Measurements from ENCODE around the gene DAB2IP.

DNA sequence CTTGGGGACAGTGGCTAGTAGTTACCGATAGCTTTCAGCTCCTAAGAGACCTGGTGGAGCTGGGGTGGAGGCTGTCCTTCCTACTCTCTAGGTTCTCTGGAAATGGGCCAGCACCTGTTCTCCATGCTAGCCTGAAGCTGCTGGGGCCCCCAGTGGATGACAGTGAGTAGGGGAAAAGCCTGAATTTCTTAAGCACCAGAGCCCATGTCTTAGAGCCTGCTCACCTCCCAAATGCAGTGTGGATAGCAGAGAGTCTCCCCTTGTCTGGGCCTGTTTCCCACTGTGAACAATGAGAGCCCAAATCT, 105.8 kb downstream of the DAB2IP start:
- TF ChIP-seq EZH2phosphoT487 (conservative IDR thresholded peaks at IDR 0.05; ENCODE audit: low read length): no peak
- TF ChIP-seq, protein P1, sequence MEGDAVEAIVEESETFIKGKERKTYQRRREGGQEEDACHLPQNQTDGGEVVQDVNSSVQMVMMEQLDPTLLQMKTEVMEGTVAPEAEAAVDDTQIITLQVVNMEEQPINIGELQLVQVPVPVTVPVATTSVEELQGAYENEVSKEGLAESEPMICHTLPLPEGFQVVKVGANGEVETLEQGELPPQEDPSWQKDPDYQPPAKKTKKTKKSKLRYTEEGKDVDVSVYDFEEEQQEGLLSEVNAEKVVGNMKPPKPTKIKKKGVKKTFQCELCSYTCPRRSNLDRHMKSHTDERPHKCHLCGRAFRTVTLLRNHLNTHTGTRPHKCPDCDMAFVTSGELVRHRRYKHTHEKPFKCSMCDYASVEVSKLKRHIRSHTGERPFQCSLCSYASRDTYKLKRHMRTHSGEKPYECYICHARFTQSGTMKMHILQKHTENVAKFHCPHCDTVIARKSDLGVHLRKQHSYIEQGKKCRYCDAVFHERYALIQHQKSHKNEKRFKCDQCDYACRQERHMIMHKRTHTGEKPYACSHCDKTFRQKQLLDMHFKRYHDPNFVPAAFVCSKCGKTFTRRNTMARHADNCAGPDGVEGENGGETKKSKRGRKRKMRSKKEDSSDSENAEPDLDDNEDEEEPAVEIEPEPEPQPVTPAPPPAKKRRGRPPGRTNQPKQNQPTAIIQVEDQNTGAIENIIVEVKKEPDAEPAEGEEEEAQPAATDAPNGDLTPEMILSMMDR (IDR thresholded peaks at IDR 0.05; ENCODE audit: insufficient read depth, low read length, poor library complexity, severe bottlenecking): no peak
